Measurements from ENCODE around the gene CYTH3. TPM values are rescaled to one million over a fixed set of nuclear protein-coding genes. Genes with fewer than 3 reads are reported as not detected.
A peak's percentile ranks its signal among the peaks of the same experiment; 100 is the strongest.

CYTH3 gene
- total RNA-seq, 1 donor from 2014 or later: 25.5 TPM

GRCh38 chr7:6254866-6255265 lies 17.6 kb downstream of the CYTH3 start:
- TF ChIP-seq, protein P1, sequence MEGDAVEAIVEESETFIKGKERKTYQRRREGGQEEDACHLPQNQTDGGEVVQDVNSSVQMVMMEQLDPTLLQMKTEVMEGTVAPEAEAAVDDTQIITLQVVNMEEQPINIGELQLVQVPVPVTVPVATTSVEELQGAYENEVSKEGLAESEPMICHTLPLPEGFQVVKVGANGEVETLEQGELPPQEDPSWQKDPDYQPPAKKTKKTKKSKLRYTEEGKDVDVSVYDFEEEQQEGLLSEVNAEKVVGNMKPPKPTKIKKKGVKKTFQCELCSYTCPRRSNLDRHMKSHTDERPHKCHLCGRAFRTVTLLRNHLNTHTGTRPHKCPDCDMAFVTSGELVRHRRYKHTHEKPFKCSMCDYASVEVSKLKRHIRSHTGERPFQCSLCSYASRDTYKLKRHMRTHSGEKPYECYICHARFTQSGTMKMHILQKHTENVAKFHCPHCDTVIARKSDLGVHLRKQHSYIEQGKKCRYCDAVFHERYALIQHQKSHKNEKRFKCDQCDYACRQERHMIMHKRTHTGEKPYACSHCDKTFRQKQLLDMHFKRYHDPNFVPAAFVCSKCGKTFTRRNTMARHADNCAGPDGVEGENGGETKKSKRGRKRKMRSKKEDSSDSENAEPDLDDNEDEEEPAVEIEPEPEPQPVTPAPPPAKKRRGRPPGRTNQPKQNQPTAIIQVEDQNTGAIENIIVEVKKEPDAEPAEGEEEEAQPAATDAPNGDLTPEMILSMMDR (IDR thresholded peaks at IDR 0.05; ENCODE audit: borderline replicate concordance): no peak
- H3K4me1 ChIP-seq: peaks cover 98% of the 10 kb centered on the region
- H3K27me3 ChIP-seq (ENCODE audit: low read depth): no peaks in the 10 kb centered on the region
- intact Hi-C loops (cut with micrococcal nuclease): no loop called here
- H3K27ac ChIP-seq (replicated peaks): peak overlapping the region; percentile 76
- no peaks in the 10 kb centered on the region for H3K9me3 ChIP-seq (replicated peaks)
- H3K4me3 ChIP-seq: no peak overlapping the region
- no peaks in the 10 kb centered on the region for H3K36me3 ChIP-seq
- DNase-seq: no peak

- H3K36me3 ChIP-seq: no peaks in the 10 kb centered on the region
- peak overlapping the region; percentile 76 for H3K27ac ChIP-seq (replicated peaks)
- TF ChIP-seq, protein P1 (IDR thresholded peaks at IDR 0.05; ENCODE audit: borderline replicate concordance): no peak
- intact Hi-C loops (cut with micrococcal nuclease): no loop called here
- DNase-seq: no peak
- no peaks in the 10 kb centered on the region for H3K27me3 ChIP-seq (ENCODE audit: low read depth)
- peak overlapping the region; percentile 15 for H3K4me3 ChIP-seq
- no peaks in the 10 kb centered on the region for H3K9me3 ChIP-seq (replicated peaks)
- peaks cover 100% of the 10 kb centered on the region for H3K4me1 ChIP-seq
Measured at GRCh38 chr7:6252748-6253147, 19.7 kb downstream of the CYTH3 start.

- H3K27me3 ChIP-seq (ENCODE audit: low read depth): no peaks in the 10 kb centered on the region
- peaks cover 100% of the 10 kb centered on the region for H3K4me1 ChIP-seq
- no peaks in the 10 kb centered on the region for H3K9me3 ChIP-seq (replicated peaks)
- intact Hi-C loops (cut with micrococcal nuclease): no loop called here
- DNase-seq: no peak
- H3K27ac ChIP-seq (replicated peaks): peak overlapping the region; percentile 76
- H3K36me3 ChIP-seq: no peaks in the 10 kb centered on the region
- TF ChIP-seq, protein P1 (IDR thresholded peaks at IDR 0.05; ENCODE audit: borderline replicate concordance): no peak
- peak overlapping the region; percentile 15 for H3K4me3 ChIP-seq
Measured at GRCh38 chr7:6252341-6252746, 20.1 kb downstream of the CYTH3 start.

GRCh38 chr7:6251653-6252052 lies 20.8 kb downstream of the CYTH3 start:
- TF ChIP-seq, protein P1 (IDR thresholded peaks at IDR 0.05; ENCODE audit: borderline replicate concordance): no peak
- Histone ChIP-seq H3K27ac (replicated peaks) (peak overlapping the region; percentile 76), H3K36me3 (no peaks in the 10 kb centered on the region), H3K27me3 (ENCODE audit: low read depth) (no peaks in the 10 kb centered on the region), H3K9me3 (replicated peaks) (no peaks in the 10 kb centered on the region), H3K4me1 (peaks cover 100% of the 10 kb centered on the region), H3K4me3 (no peak overlapping the region)
- intact Hi-C loops (cut with micrococcal nuclease): no loop called here
- DNase-seq: no peak

GRCh38 chr7:6250364-6250833 lies 22.0 kb downstream of the CYTH3 start:
- Histone ChIP-seq H3K4me1 (peaks cover 100% of the 10 kb centered on the region), H3K9me3 (replicated peaks) (no peaks in the 10 kb centered on the region), H3K27ac (replicated peaks) (peak overlapping the region; percentile 76), H3K27me3 (ENCODE audit: low read depth) (no peaks in the 10 kb centered on the region), H3K36me3 (no peaks in the 10 kb centered on the region), H3K4me3 (no peak overlapping the region)
- intact Hi-C loops (cut with micrococcal nuclease): no loop called here
- TF ChIP-seq, protein P1 (IDR thresholded peaks at IDR 0.05; ENCODE audit: borderline replicate concordance): no peak
- no peak for DNase-seq

Data from left ventricle myocardium inferior (tissue), 1 donor.